HEK293T (cell line): ENCODE results near the gene ADAM22.

Source experiments
- CTCF ChIA-PET: fragments of 350-600 bp; formaldehyde crosslinking; extraction: SDS; loops from one replicate; lab custom pipeline; 2021; ENCODE audit warnings: antibody characterized with exemption, inconsistent platforms; lab: Yijun Ruan, JAX
- POLR2A ChIA-PET: fragments of 350-600 bp; formaldehyde crosslinking; extraction: SDS; loops from one replicate; lab custom pipeline; 2020; ENCODE audit warnings: antibody characterized with exemption, inconsistent platforms; lab: Yijun Ruan, JAX
- DNase-seq: peaks from one replicate; pipeline ENCODE4 v3.0.0; 2012; ENCODE audit warnings: mixed read lengths; ENCODE audit errors: extremely low spot score
- ARNT ChIP-seq: fragments of 450-650 bp; IDR thresholded peaks from 2 replicates; pipeline ENCODE4 v1.6.1; 2017; ENCODE audit warnings: mild to moderate bottlenecking
- BHLHE40 ChIP-seq: fragments of 450-650 bp; IDR thresholded peaks from 2 replicates; pipeline ENCODE4 v1.6.1; 2016; ENCODE audit warnings: mild to moderate bottlenecking, moderate library complexity, borderline replicate concordance
- CTBP1 ChIP-seq: fragments of 450-650 bp; IDR thresholded peaks from 2 replicates; pipeline ENCODE4 v1.6.1; 2016; ENCODE audit warnings: borderline replicate concordance
- ELF4 ChIP-seq: fragments of 450-650 bp; IDR thresholded peaks from 2 replicates; pipeline ENCODE4 v1.6.1; 2017; ENCODE audit warnings: antibody characterized with exemption
- FOXA1 ChIP-seq: fragments of 450-650 bp; IDR thresholded peaks from 2 replicates; pipeline ENCODE4 v1.6.1; 2016; ENCODE audit warnings: mild to moderate bottlenecking
- FOXK2 ChIP-seq: fragments of 450-650 bp; IDR thresholded peaks from 2 replicates; pipeline ENCODE4 v1.6.1; 2016; ENCODE audit warnings: mild to moderate bottlenecking
- FOXM1 ChIP-seq: fragments of 450-650 bp; IDR thresholded peaks from 2 replicates; pipeline ENCODE4 v1.6.1; 2017; ENCODE audit warnings: mild to moderate bottlenecking, borderline replicate concordance
- HDGF ChIP-seq: fragments of 450-650 bp; IDR thresholded peaks from 2 replicates; pipeline ENCODE4 v1.6.1; 2017; ENCODE audit warnings: antibody characterized with exemption, borderline replicate concordance
- L3MBTL2 ChIP-seq: fragments of 450-650 bp; conservative IDR thresholded peaks from 2 replicates; pipeline ENCODE4 v1.6.1; 2016; ENCODE audit warnings: mild to moderate bottlenecking
- LEF1 ChIP-seq: fragments of 450-650 bp; IDR thresholded peaks from 2 replicates; pipeline ENCODE4 v1.6.1; 2017; ENCODE audit warnings: mild to moderate bottlenecking, borderline replicate concordance
- NFRKB ChIP-seq: fragments of 450-650 bp; IDR thresholded peaks from 2 replicates; pipeline ENCODE4 v1.6.1; 2016; ENCODE audit warnings: mild to moderate bottlenecking, moderate library complexity
- PKNOX1 ChIP-seq: fragments of 450-650 bp; IDR thresholded peaks from 2 replicates; pipeline ENCODE4 v1.6.1; 2016
- SP1 ChIP-seq: fragments of 450-650 bp; IDR thresholded peaks from 2 replicates; pipeline ENCODE4 v1.6.1; 2017
- SUZ12 ChIP-seq: fragments of 450-650 bp; IDR thresholded peaks from 2 replicates; pipeline ENCODE4 v1.6.1; 2016; ENCODE audit warnings: mild to moderate bottlenecking
- TARDBP ChIP-seq: fragments of 450-650 bp; IDR thresholded peaks from 2 replicates; pipeline ENCODE4 v1.6.1; 2016
- ZNF384 ChIP-seq: fragments of 450-650 bp; IDR thresholded peaks from 2 replicates; pipeline ENCODE4 v1.6.1; 2016

The ADAM22 gene

DNA sequence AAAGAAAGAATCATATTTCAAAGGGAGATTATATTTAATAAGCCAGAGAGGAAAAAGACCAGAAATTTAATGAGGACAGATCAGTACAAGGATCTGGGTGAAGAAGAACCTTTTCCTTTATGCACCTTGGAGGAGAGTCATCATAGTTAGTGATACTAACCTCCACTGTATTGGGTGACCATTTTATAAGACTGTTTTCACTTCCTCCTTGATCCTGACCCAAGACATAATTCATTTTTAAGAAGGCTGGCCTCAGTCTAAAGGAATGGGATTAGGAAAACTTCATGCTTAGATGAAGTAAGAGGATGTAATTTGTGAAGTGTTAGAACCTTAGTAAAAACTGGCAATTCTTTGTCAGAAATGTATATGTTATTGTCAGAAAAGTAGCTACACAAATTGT lies 68.6 kb downstream of the ADAM22 start:
- CTCF ChIA-PET: interaction anchor here (0.5 kb wide), 1 partner anchor 218 kb away, joined by 3 read pairs; no protein-coding TSS in a partner anchor
- POLR2A ChIA-PET: no interaction called here
- TF ChIP-seq ARNT (no peak), PKNOX1 (no peak), FOXA1 (no peak), L3MBTL2 (no peak)
- DNase-seq: no peak

- no peak for DNase-seq
- TF ChIP-seq L3MBTL2 (no peak), TARDBP (no peak), BHLHE40 (no peak), ARNT (no peak), LEF1 (no peak), FOXM1 (no peak), FOXK2 (no peak), PKNOX1 (no peak), HDGF (no peak), SP1 (no peak), CTBP1 (no peak), ZNF384 (no peak)
- CTCF ChIA-PET: no interaction called here
- POLR2A ChIA-PET: no interaction called here
Observed at GRCh38 chr7:88003581-88003980, 69.5 kb downstream of the ADAM22 start.

GRCh38 chr7:88005191-88005590 lies 71.1 kb downstream of the ADAM22 start:
- CTCF ChIA-PET: no interaction called here
- DNase-seq: no peak
- no peak for TF ChIP-seq NFRKB
- no peak for TF ChIP-seq SP1
- no peak for TF ChIP-seq FOXA1
- TF ChIP-seq ZNF384: no peak
- no peak for TF ChIP-seq TARDBP
- no peak for TF ChIP-seq FOXK2
- TF ChIP-seq ELF4: no peak
- TF ChIP-seq SUZ12: no peak
- TF ChIP-seq PKNOX1: no peak
- no peak for TF ChIP-seq L3MBTL2
- no peak for TF ChIP-seq FOXM1
- TF ChIP-seq CTBP1: no peak
- POLR2A ChIA-PET: no interaction called here

DNA sequence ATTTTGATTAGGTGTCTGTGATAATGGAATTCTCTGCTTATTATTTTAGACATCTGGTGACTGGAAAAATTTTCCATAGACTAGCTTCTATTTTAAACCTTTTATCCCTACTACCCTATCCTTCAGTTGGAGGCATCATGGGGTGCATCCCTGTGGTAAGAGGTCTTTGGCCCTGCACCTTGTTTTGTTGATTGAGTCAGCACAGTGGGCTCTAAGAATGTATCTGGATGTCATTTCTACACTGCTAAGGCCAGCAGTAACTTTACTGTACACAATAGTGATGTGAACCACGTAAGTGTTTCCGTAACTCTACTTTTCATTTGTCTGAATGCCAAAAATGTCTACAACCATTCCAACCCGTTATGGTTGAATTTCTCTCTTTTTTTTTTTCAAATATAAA lies 75.6 kb downstream of the ADAM22 start:
- CTCF ChIA-PET: no interaction called here
- DNase-seq: no peak
- TF ChIP-seq ARNT (no peak), LEF1 (no peak), ELF4 (no peak), NFRKB (no peak), SP1 (no peak), BHLHE40 (no peak), ZNF384 (no peak), PKNOX1 (no peak), SUZ12 (no peak), CTBP1 (no peak), L3MBTL2 (no peak), FOXM1 (no peak), FOXK2 (no peak), HDGF (no peak), TARDBP (no peak), FOXA1 (no peak)
- POLR2A ChIA-PET: no interaction called here

DNA sequence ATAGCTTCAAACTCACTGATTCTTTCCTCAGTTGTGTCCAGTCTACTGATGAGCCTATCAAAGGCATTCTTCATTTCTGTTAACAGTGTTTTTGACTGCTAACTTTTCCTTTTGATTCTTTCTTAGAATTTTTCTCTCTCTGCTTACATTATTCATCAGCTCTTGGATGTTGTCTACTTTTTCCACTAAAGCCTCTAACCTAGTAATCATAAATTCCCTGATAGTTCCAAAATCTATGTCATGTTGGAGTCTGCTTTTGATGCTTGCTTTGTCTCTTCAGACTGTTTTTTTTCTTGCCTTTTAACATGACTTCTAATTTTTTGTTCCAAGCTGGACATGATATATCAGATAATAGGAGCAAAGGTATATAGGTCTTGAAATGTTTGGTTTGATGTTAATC lies 78.0 kb downstream of the ADAM22 start:
- POLR2A ChIA-PET: no interaction called here
- CTCF ChIA-PET: no interaction called here
- TF ChIP-seq ZNF384: no peak
- TF ChIP-seq SUZ12: no peak
- TF ChIP-seq CTBP1: no peak
- TF ChIP-seq SP1: no peak
- TF ChIP-seq FOXM1: no peak
- TF ChIP-seq NFRKB: no peak
- no peak for TF ChIP-seq L3MBTL2
- no peak for TF ChIP-seq ELF4
- TF ChIP-seq TARDBP: no peak
- no peak for TF ChIP-seq PKNOX1
- TF ChIP-seq LEF1: no peak
- TF ChIP-seq HDGF: no peak
- TF ChIP-seq FOXA1: no peak
- no peak for TF ChIP-seq BHLHE40
- no peak for TF ChIP-seq FOXK2
- TF ChIP-seq ARNT: no peak
- DNase-seq: no peak
